Fibroblast of lung (primary cell): Measurements from ENCODE around the gene ABHD16B. TPM values are rescaled to one million over a fixed set of nuclear protein-coding genes. Genes with fewer than 3 reads are reported as not detected.
A peak's percentile ranks its signal among the peaks of the same experiment; 100 is the strongest.

ENCODE experiments used
- DNase-seq, 2 donors: peaks; one replicate each; pipeline versions ENCODE4 v3.0.0 to v3.0.0-alpha.2; 2010; ENCODE audit warnings: low read depth in 2 of 2
- H2AFZ ChIP-seq: 2 replicates; pipeline ENCODE4 v1.5.1; 2012; ENCODE audit warnings: low read length, control low read depth, inconsistent platforms
- H3K27ac ChIP-seq: 2 replicates; pipeline ENCODE4 v1.5.1; 2011; ENCODE audit warnings: low read length, control low read depth; ENCODE audit not compliant: insufficient read depth
- H3K27me3 ChIP-seq: 2 replicates; pipeline ENCODE4 v1.5.1; 2011; ENCODE audit warnings: mild to moderate bottlenecking, low read length; ENCODE audit not compliant: control insufficient read depth, insufficient read depth
- H3K36me3 ChIP-seq: 2 replicates; pipeline ENCODE4 v1.5.1; 2011; ENCODE audit warnings: low read length; ENCODE audit not compliant: control insufficient read depth, insufficient read depth
- H3K4me1 ChIP-seq: 2 replicates; pipeline ENCODE4 v1.5.1; 2011; ENCODE audit warnings: low read length; ENCODE audit not compliant: control insufficient read depth, insufficient read depth; ENCODE audit errors: extremely low read depth
- H3K4me2 ChIP-seq: 2 replicates; pipeline ENCODE4 v1.5.1; 2011; ENCODE audit warnings: low read length, control low read depth; ENCODE audit not compliant: insufficient read depth; ENCODE audit errors: extremely low read depth
- H3K4me3 ChIP-seq, 4 experiments: fragments of 200-600 bp in 1 of 4; sonication (generic) in 1 of 4; replicated peaks in 1 of 4; 2 replicates each; pipeline ENCODE4 v1.5.1; 2011 to 2016; ENCODE audit warnings: low read length in 4 of 4, low read depth in 3 of 4, mild to moderate bottlenecking in 3 of 4, control low read depth in 2 of 4, inconsistent platforms in 1 of 4, mixed read lengths in 1 of 4; ENCODE audit not compliant: insufficient read depth in 1 of 4; ENCODE audit errors: control extremely low read depth in 1 of 4
- H3K79me2 ChIP-seq: 2 replicates; pipeline ENCODE4 v1.5.1; 2012; ENCODE audit warnings: mild to moderate bottlenecking, low read length, inconsistent platforms; ENCODE audit not compliant: control insufficient read depth, insufficient read depth
- H3K9ac ChIP-seq: 2 replicates; pipeline ENCODE4 v1.5.1; 2011; ENCODE audit warnings: mild to moderate bottlenecking, low read length, control low read depth; ENCODE audit not compliant: insufficient read depth
- H3K9me3 ChIP-seq: 2 replicates; pipeline ENCODE4 v1.5.1; 2012; ENCODE audit warnings: low read depth, low read length; ENCODE audit not compliant: control insufficient read depth, insufficient read depth
- H4K20me1 ChIP-seq: 2 replicates; pipeline ENCODE4 v1.5.1; 2011; ENCODE audit warnings: low read length; ENCODE audit not compliant: control insufficient read depth, insufficient read depth; ENCODE audit errors: extremely low read depth
- CTCF ChIP-seq, 2 donors: IDR thresholded peaks in 1 of 2; conservative IDR thresholded peaks in 1 of 2; 1 replicate in 1 of 2; 2 replicates in 1 of 2; pipeline ENCODE4 v1.5.1; 2011 to 2012; ENCODE audit warnings: low read length in 2 of 2, control low read depth in 1 of 2, inconsistent platforms in 1 of 2, low read depth in 1 of 2, mild to moderate bottlenecking in 1 of 2
- EZH2 ChIP-seq: IDR thresholded peaks from 2 replicates; pipeline ENCODE4 v1.5.1; 2012; ENCODE audit warnings: low read length, control low read depth, mild to moderate bottlenecking; ENCODE audit errors: missing control alignments
- polyA plus RNA-seq, 2 donors: library from polyadenylated mRNA; depleted of rRNA in 1 of 2; stranded (reverse) in 1 of 2; unstranded in 1 of 2; fragments of >200 nt; gene quantifications; 2 replicates each; pipeline ENCODE4 v1.2.1, GENCODE V29; 2011 to 2012; ENCODE audit warnings: missing spikeins in 1 of 2
- total RNA-seq: library from RNA; depleted of rRNA; stranded (reverse); fragments of >200 nt; gene quantifications from 2 replicates; pipeline ENCODE4 v1.2.1, GENCODE V29; 2014

ABHD16B gene
- total and polyA plus RNA-seq, 2 donors (not counting 1 experiment from before 2014, with no cell fraction given), result not detected

GRCh38 chr20:63847237-63848002 lies 13.9 kb upstream of the ABHD16B start:
- no peak overlapping the region for H3K4me3 ChIP-seq
- no peaks in the 10 kb centered on the region for H3K36me3 ChIP-seq
- no peak overlapping the region for H2AFZ ChIP-seq
- no peak for TF ChIP-seq EZH2
- TF ChIP-seq CTCF (conservative IDR thresholded peaks at IDR 0.05 in 1 of 2, IDR thresholded peaks at IDR 0.05 in 1 of 2; ENCODE audit: low read depth in 1 of 2, low read length in 2 of 2), result no peak
- H3K9ac ChIP-seq, result no peak overlapping the region
- H3K4me2 ChIP-seq, result no peak overlapping the region
- H3K27ac ChIP-seq, result no peak overlapping the region
- peaks cover 10% of the 10 kb centered on the region for H3K4me1 ChIP-seq
- H3K9me3 ChIP-seq, result no peaks in the 10 kb centered on the region
- H3K79me2 ChIP-seq, result no peaks in the 10 kb centered on the region
- H4K20me1 ChIP-seq, result no peaks in the 10 kb centered on the region
- DNase-seq, result peak in 1 of 2 donors; percentile 21
- peaks cover 8% of the 10 kb centered on the region for H3K27me3 ChIP-seq

- Histone ChIP-seq H3K4me2 (no peak overlapping the region), H3K9me3 (no peaks in the 10 kb centered on the region), H3K4me3 (no peak overlapping the region), H2AFZ (no peak overlapping the region), H3K79me2 (no peaks in the 10 kb centered on the region), H3K4me1 (peaks cover 10% of the 10 kb centered on the region), H3K9ac (no peak overlapping the region), H4K20me1 (no peaks in the 10 kb centered on the region), H3K36me3 (no peaks in the 10 kb centered on the region), H3K27ac (no peak overlapping the region), H3K27me3 (peaks cover 8% of the 10 kb centered on the region)
- TF ChIP-seq EZH2 (no peak), CTCF (conservative IDR thresholded peaks at IDR 0.05 in 1 of 2, IDR thresholded peaks at IDR 0.05 in 1 of 2; ENCODE audit: low read depth in 1 of 2, low read length in 2 of 2) (no peak)
- no peak for DNase-seq
Measured at GRCh38 chr20:63848003-63848911, 13.0 kb upstream of the ABHD16B start.
